HK-2 (cell line): ENCODE results near the gene ENDOV.
A peak's percentile ranks its signal among the peaks of the same experiment; 100 is the strongest.

Experiments used
- DNase-seq: peaks from one replicate; pipeline ENCODE4 v3.0.0-alpha.2; 2018; ENCODE audit not compliant: unreplicated experiment

The ENDOV gene

DNA sequence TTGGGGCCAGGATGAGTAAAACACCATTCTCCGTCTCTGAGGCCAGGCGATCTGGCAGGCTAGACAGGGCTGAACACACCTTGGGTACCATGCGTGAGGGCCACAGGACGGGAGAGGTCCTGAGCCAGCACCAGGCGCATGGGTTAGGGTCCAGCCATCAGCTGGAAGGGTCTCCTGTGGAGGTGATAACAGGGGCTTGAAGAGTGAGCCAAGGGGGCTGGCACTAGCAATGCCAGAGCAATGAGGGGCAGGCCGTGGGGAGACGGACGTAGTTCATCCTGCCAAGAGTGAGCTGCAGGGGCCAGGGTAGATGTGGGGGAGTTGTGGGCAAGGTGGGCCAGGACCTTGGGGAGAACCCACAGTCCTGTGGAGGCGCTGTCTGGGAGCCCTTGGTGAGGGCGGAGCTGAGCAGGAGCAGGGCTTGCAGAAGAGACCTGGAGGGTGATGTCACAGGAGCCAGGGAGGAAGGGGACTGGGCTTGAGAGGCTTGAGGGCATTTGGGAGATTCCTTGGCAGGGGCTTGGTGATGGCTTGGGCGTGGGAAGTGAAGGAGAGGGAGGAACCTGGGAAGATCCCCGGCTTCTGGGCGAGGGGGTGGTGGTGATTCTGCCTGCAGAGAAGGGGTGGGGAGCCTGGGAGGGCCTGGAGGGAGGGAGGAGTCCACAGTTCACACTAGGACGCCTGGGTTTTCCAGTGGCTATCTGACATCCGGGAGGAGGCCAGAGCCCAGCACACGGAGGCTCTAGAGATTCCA, 67.8 kb downstream of the ENDOV start:
- peak; percentile 22 for DNase-seq

DNA sequence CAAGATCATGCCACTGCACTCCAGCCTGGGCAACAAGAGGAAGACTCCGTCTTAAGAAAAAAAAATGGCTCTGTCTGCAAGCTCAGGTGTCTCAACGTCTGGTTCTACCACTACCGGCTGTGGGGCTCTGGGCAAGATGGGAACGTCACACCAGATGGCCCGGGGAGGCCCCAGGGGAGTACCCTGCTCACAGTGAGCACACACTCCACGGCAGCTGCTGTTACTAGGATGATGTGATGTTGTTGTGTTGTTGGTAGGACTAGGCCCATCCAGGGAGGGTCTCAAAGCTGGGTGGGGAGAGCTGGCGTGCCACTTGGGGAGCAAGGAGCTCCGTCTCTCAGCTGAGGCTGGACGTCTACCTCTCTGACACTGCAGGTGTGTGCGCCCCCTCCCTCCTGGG, 70.9 kb downstream of the ENDOV start:
- no peak for DNase-seq

DNA sequence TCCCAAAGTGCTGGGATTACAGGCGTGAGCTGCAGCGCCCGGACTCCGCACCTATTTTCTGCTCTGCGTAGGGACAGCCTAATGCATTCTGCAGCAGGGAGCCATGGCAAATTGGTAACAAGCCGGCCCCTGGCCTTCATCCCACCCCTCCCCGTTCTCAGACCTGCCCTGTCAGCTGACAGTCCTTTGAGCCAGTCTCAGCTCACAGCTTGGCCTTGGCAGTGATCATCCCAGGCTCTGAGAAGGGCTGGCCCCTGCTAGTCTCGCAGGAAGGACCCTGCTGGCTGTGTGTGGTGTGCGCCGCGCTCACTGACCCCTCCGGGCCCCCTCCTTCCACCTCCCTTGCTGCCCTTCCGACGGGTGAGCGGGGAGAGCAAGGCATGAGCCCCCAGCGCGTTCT, 71.7 kb downstream of the ENDOV start:
- DNase-seq, result no peak

DNA sequence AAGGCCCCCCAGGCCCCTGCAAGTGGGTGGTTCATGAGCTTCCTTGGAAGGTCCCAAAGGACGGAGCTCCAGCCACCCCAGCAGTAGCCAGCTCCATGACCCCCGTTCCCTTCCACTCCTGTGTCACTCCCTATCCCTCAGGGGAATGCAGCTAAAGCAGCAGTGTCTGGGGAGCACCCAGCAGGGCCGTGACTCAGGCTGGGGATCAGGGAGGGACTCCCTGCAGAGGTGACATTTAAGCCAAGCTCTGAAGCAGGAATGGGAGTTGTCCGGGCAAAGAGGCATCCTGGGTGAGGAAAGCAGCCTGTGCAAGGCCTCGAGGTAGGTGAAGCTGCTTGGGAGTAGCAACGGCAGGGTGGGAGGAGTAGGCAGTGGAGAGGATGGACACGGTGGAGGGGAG, 72.5 kb downstream of the ENDOV start:
- DNase-seq, result no peak
